Measurements from ENCODE around the gene PSMC5. TPM values are rescaled to one million over a fixed set of nuclear protein-coding genes. Genes with fewer than 3 reads are reported as not detected.
"Not testable (repeated sequence)": the region's sequence is repeated elsewhere in the genome, so short reads cannot be mapped to it uniquely, and the experiment has no call there.

Gene PSMC5
- total RNA-seq, result 185 and 195 TPM in 2 replicates

DNA sequence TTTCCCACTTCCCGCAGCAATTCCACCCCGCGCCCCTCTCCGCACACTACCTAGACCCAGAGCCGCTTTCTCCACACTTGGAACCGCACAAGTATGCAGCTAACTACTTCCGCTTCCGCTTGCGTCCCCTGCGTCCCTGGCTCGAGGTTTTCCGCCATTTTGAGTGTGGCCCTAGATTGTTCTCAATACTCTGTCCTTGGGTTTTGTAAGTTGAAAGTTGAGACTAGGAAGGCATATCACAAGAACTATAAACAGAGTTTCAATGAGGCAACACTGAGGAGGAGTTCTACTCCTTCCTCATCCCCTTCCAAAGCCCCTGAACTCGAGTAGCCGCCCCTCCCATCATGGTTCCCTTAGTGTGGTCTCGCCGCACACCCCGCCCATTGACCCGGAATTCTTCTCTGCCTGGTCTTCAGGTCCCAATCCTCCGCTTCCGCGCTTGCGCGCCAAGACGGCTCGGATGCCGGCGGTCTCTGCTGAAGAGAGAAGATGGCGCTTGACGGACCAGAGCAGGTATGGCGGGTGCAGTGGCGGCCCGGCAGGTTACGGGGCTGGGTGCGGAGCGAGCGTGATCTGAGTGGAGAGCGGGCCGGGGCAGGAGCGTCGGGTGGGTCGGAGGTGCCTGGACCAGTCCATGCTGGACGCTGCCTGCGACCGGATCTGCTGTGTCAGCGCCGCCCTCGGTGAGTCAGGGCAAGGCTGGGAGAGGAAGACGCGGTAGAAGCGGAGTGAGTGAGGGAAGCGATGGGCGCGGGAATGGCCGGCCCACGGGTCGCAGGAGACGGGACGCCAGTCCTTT lies at the start of gene PSMC5, which contains the start of gene FTSJ3:
TSS of gene PSMC5 (plus strand) at position 430 of the 799 bp plus-strand sequence. CDS start at position 490, 60 bp downstream.
TSS of gene FTSJ3 (minus strand) at position 662 of the 799 bp plus-strand sequence. CDS start 761 bp downstream, outside the sequence.
- Mint-ChIP-seq H3K9me3 (no peaks in the 10 kb centered on the region), H3K4me3 (peak within 1 kb of the TSS; percentile 96), H3K27ac (peak within 1 kb of the TSS; percentile 98), H3K4me1 (ENCODE audit: low read depth) (peaks cover 71% of the 10 kb centered on the region), H3K36me3 (ENCODE audit: low read depth) (peaks cover 77% of the 10 kb centered on the region), H3K27me3 (ENCODE audit: insufficient read depth) (no peaks in the 10 kb centered on the region)
- peak; percentile 94 for DNase-seq (ENCODE audit: low spot score)
- intact Hi-C loops (cut with micrococcal nuclease), result loop anchor here (1.0 to 10.0 kb wide), 9 partner anchors 8 to 1898 kb away; partner anchors contain the start of genes CCDC47, CEP95, DDX5 and MAP3K3

DNA sequence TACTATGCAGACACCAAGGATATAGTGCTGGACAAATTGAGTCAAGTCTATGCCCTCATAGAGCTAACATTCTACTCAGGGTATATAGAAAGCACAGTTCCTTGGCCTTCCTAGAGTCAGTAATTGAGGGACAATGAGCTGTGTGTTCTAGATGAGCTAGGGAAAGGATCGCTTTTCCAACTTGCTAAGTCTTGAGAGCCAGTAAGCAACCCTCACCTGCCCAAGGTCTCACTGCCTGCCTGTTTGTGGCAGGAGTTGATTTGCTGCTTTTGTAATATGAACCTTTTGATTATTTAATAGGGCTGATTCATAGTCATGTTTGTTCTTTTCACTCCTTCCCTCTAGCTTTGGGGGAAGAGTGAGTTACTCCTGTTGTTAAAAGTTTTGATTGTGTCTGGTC lies 46.7 kb upstream of the PSMC5 start:
- Mint-ChIP-seq H3K27ac (no peak overlapping the region), H3K27me3 (ENCODE audit: insufficient read depth) (no peaks in the 10 kb centered on the region), H3K4me3 (no peak overlapping the region), H3K36me3 (ENCODE audit: low read depth) (peaks cover 43% of the 10 kb centered on the region), H3K4me1 (ENCODE audit: low read depth) (peaks cover 69% of the 10 kb centered on the region), H3K9me3 (no peaks in the 10 kb centered on the region)
- DNase-seq (ENCODE audit: low spot score), result no peak
- intact Hi-C loops (cut with micrococcal nuclease), result no loop called here

DNA sequence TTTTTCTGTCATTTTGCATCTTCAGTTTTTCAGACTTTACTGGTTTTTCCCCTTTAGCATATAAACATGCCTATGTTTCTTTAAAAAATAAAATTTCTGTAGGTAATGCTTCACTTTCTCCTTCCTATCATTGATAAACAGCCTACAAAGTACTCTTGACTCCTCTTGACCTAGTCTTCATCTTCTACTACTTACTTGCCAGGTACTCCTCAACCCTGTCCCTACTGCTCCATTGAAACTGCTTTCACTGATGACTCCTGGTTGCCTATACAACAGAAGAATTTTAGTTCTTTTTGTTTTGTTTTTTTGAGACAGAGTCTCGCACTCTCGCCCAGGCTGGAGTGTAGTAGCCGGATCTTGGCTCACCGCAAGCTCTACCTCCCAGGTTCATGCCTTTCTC lies 46.3 kb upstream of the PSMC5 start:
- DNase-seq (ENCODE audit: low spot score), result no peak
- Mint-ChIP-seq H3K4me1 (ENCODE audit: low read depth) (peaks cover 69% of the 10 kb centered on the region), H3K4me3 (no peak overlapping the region), H3K27me3 (ENCODE audit: insufficient read depth) (no peaks in the 10 kb centered on the region), H3K9me3 (no peaks in the 10 kb centered on the region), H3K36me3 (ENCODE audit: low read depth) (peaks cover 42% of the 10 kb centered on the region), H3K27ac (no peak overlapping the region)
- intact Hi-C loops (cut with micrococcal nuclease), result no loop called here

DNA sequence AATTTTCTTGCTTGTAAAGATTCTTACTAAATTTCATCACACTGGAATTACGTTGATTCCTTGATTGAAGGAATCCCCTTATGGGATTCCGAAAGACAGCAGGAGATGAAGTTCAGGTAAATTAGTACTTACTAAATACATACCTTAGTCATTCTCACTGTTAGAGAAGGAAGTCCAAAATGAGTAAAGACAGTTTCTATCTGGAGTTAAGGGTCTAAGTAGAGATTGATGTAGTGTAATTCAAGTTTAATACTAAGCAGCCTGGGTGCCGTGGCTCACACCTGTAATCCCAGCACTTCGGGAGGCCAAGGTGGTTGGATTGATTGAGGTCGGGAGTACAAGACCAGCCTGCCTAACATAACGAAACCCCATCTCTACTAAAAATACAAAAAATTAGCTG lies 43.7 kb upstream of the PSMC5 start:
- H3K27me3 Mint-ChIP-seq (ENCODE audit: insufficient read depth), result no peaks in the 10 kb centered on the region
- no peaks in the 10 kb centered on the region for H3K9me3 Mint-ChIP-seq
- H3K36me3 Mint-ChIP-seq (ENCODE audit: low read depth), result peaks cover 36% of the 10 kb centered on the region
- H3K4me3 Mint-ChIP-seq, result no peak overlapping the region
- H3K27ac Mint-ChIP-seq, result peak overlapping the region; percentile 44
- no peak for DNase-seq (ENCODE audit: low spot score)
- intact Hi-C loops (cut with micrococcal nuclease), result no loop called here
- peaks cover 45% of the 10 kb centered on the region for H3K4me1 Mint-ChIP-seq (ENCODE audit: low read depth)

DNA sequence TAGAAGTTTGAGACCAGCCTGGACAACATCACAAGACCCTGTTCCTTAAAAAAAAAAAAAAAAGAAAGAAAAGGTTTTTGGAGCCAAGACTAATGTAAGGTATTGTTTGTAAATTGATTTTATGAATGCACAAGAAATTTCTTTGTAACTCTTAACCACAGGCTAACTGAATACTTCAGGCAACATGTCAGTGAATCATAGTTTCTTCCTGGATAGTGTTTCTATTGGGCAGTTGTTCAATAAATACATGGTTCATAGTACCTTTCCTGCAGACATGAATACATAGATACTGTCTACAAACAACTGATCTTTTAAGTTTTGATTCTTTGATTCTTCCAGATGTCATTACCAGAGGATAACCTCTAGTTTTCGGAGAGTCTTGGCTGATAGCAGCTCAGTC lies 41.7 kb upstream of the PSMC5 start:
- Mint-ChIP-seq H3K27ac (no peak overlapping the region), H3K36me3 (ENCODE audit: low read depth) (peaks cover 32% of the 10 kb centered on the region)

DNA sequence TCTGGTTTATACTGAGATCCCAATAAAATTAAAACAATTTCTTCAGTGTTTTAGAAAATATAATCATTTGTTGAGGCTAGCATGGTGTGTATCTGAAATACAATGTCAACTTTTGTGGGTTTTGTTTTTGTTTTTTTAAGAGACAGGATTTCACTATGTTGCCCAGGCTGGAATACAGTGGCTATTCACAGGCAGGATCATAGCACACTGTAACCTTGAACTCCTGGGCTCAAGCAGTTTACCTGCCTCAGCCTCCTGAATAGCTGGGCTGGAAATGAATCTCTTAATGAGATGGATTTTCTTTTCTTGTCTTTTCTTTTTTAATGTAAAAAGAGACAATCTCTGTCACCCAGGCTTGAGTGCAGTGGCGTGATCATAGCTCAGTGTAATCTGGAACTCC lies 41.1 kb upstream of the PSMC5 start:
- H3K4me3 Mint-ChIP-seq, result no peak overlapping the region
- no peak for DNase-seq (ENCODE audit: low spot score)
- H3K36me3 Mint-ChIP-seq (ENCODE audit: low read depth), result peaks cover 27% of the 10 kb centered on the region

More for the DNA sequence above, 41.7 kb upstream of the PSMC5 start:
- peaks cover 36% of the 10 kb centered on the region for H3K4me1 Mint-ChIP-seq (ENCODE audit: low read depth)
- H3K9me3 Mint-ChIP-seq, result no peaks in the 10 kb centered on the region
- no peak for DNase-seq (ENCODE audit: low spot score)
- no peak overlapping the region for H3K4me3 Mint-ChIP-seq
- H3K27me3 Mint-ChIP-seq (ENCODE audit: insufficient read depth), result no peaks in the 10 kb centered on the region
- intact Hi-C loops (cut with micrococcal nuclease), result no loop called here

DNA sequence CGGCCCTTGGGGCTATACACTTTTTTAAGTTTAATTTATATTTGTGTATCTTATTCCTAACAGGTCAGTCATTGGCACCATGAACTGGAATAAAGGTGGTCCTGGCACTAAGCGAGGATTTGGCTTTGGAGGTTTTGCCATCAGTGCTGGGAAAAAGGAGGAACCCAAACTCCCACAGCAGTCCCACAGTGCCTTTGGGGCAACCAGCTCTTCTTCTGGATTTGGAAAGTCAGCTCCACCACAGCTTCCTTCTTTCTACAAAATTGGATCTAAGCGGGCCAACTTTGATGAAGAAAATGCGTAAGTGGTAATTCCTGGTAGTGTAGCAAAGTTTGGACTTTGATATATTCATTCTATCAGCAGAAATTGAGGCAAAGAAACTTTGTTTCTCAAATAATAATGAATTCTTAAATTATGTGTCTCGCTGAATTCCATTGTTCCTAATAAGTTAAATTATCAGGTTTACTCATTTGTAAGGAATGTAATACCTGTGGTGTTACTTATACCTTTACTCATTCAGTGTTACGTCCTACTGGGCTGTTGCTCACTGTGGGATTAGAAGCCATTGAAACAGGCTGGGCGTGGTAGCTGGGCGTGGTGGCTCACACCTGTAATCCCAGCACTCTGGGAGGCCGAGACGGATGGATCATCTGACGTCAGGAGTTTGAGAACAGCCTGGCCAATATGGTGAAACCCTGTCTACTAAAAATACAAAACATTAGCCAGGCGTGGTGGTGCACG lies 40.1 kb upstream of the PSMC5 start:
- Mint-ChIP-seq H3K4me3 (no peak overlapping the region), H3K36me3 (ENCODE audit: low read depth) (peaks cover 24% of the 10 kb centered on the region), H3K27ac (no peak overlapping the region), H3K9me3 (no peaks in the 10 kb centered on the region), H3K27me3 (ENCODE audit: insufficient read depth) (no peaks in the 10 kb centered on the region), H3K4me1 (ENCODE audit: low read depth) (peaks cover 26% of the 10 kb centered on the region)
- no peak for DNase-seq (ENCODE audit: low spot score)
- intact Hi-C loops (cut with micrococcal nuclease), result no loop called here

More for the DNA sequence above, 41.1 kb upstream of the PSMC5 start:
- intact Hi-C loops (cut with micrococcal nuclease), result no loop called here
- H3K27ac Mint-ChIP-seq, result no peak overlapping the region
- H3K27me3 Mint-ChIP-seq (ENCODE audit: insufficient read depth), result no peaks in the 10 kb centered on the region
- no peaks in the 10 kb centered on the region for H3K9me3 Mint-ChIP-seq
- H3K4me1 Mint-ChIP-seq (ENCODE audit: low read depth), result peaks cover 30% of the 10 kb centered on the region

DNA sequence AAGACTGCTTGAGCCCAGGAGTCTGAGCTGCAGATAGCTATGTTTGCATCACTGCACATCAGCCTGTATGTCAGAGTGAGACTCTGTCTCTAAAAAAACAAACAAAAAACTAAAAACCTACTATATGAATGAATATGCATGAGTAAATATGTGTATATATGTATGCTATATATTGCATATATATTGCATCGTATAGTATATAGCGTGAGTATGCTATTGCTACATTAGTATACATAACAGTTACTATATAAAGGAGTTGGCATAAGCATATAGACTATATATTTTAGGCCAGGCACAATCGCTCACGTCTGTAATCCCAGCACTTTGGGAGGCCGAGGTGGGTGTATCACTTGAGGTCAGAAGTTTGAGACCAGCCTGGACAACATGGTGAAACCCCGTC lies 37.2 kb upstream of the PSMC5 start:
- DNase-seq (ENCODE audit: low spot score), result no peak
- H3K27me3 Mint-ChIP-seq (ENCODE audit: insufficient read depth), result no peaks in the 10 kb centered on the region
- intact Hi-C loops (cut with micrococcal nuclease), result no loop called here
- no peak overlapping the region for H3K4me3 Mint-ChIP-seq
- no peaks in the 10 kb centered on the region for H3K9me3 Mint-ChIP-seq
- H3K36me3 Mint-ChIP-seq (ENCODE audit: low read depth), result peaks cover 23% of the 10 kb centered on the region
- H3K4me1 Mint-ChIP-seq (ENCODE audit: low read depth), result peaks cover 12% of the 10 kb centered on the region
- H3K27ac Mint-ChIP-seq, result no peak overlapping the region

DNA sequence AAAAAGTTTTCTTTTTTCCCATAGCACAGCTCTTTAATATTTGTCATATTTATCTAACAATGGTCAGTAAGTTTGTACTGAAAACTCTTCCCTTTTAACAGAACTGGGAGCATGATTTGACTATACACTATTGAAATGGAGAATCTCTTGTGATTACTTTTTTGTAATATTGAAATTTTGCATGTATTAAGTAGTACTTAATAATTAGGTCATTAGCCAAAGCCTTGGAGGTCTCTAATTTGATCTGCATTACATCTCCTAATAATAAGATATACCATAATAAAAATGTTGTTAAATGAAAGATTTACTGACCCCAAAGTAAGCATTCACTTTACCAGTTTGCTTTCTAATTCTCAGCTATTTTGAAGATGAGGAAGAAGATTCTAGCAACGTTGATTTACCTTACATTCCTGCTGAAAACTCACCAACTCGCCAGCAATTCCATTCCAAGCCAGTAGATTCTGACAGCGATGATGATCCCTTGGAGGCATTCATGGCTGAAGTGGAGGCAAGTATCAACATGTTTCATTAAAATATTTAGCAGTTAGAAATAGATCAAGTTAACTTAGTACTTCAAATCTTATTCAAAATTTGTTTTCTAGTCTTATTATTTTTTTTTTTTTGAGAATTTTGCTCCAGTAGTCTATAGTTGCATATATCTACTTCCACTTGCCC lies 35.0 kb upstream of the PSMC5 start:
- intact Hi-C loops (cut with micrococcal nuclease), result no loop called here
- no peak overlapping the region for H3K27ac Mint-ChIP-seq
- H3K4me1 Mint-ChIP-seq (ENCODE audit: low read depth), result peaks cover 12% of the 10 kb centered on the region
- no peaks in the 10 kb centered on the region for H3K27me3 Mint-ChIP-seq (ENCODE audit: insufficient read depth)
- no peak for DNase-seq (ENCODE audit: low spot score)
- H3K9me3 Mint-ChIP-seq, result no peaks in the 10 kb centered on the region
- H3K36me3 Mint-ChIP-seq (ENCODE audit: low read depth), result peaks cover 24% of the 10 kb centered on the region
- no peak overlapping the region for H3K4me3 Mint-ChIP-seq

DNA sequence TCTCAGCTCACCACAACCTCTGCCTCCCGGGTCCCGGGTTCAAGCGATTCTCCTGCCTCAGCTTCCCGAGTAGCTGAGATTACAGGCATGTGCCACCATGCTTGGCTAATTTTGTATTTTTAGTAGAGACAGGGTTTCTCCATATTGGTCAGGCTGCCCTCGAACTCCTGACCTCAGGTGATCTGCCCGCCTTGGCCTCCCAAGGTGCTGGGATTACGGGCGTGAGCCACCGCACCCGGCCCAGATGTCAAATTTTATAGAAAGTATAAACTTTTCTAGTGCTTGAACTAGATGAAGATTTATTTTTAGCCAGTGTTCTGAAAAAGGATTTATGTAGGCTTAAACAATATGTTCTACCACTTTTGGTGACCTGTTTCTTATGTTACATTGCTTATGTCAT lies 30.9 kb upstream of the PSMC5 start:
- H3K4me3 Mint-ChIP-seq; intact Hi-C loops (cut with micrococcal nuclease); H3K27ac Mint-ChIP-seq; DNase-seq (ENCODE audit: low spot score); H3K27me3 Mint-ChIP-seq (ENCODE audit: insufficient read depth); H3K9me3 Mint-ChIP-seq: not testable (repeated sequence)
- Mint-ChIP-seq H3K36me3 (ENCODE audit: low read depth) (peaks cover 39% of the 10 kb centered on the region), H3K4me1 (ENCODE audit: low read depth) (peaks cover 12% of the 10 kb centered on the region)

DNA sequence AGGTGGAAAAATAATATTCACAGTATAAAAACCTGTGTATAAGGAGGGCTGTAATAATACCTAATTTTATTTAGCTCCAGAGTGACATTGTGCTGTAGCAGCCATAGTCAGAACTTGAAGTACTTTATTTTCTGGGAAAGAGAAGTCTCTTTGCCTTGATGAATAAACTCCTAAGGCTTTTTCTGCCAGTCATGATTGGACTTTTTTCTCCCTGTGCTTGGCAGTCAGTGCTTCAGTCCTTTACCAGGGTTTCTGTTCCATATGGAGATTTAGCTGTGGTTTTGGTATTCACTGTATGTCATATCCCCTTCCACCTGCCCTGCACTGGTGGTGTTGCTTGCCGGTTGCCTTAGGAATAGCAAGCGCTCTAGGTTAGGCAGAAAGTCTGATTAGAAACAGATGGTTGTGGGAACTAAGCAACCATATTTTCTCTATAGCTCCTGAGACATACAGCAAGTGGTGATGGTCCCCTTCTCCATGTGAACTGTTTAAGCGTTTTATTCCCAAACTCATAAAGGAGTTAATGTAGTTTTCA lies 28.6 kb upstream of the PSMC5 start:
- intact Hi-C loops (cut with micrococcal nuclease), result no loop called here
- Mint-ChIP-seq H3K27me3 (ENCODE audit: insufficient read depth) (no peaks in the 10 kb centered on the region), H3K36me3 (ENCODE audit: low read depth) (peaks cover 42% of the 10 kb centered on the region), H3K9me3 (no peaks in the 10 kb centered on the region), H3K4me1 (ENCODE audit: low read depth) (peaks cover 6% of the 10 kb centered on the region), H3K4me3 (no peak overlapping the region), H3K27ac (no peak overlapping the region)
- no peak for DNase-seq (ENCODE audit: low spot score)

DNA sequence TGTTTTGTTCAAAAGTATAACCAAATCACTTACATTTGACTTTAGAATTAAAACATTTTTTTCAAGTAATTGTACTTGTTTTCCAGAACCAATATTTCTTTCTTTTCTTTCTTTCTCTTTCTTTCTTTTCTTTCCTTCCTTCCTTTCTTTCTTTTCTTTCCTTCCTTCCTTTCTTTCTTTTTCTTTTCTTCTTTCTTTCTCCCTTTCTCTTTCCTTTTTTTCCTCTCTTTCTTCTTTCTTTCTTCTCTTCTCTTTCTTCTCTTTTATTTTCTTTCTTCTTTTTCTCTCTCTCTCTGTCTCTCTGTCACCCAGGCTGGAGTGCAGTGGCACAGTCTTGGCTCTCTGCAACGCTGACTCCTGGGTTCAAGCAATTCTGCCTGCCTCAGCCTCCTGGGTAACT lies 26.4 kb upstream of the PSMC5 start:
- H3K4me1 Mint-ChIP-seq (ENCODE audit: low read depth), result peaks cover 3% of the 10 kb centered on the region
- H3K27me3 Mint-ChIP-seq (ENCODE audit: insufficient read depth), result no peaks in the 10 kb centered on the region
- peaks cover 42% of the 10 kb centered on the region for H3K36me3 Mint-ChIP-seq (ENCODE audit: low read depth)
- no peak overlapping the region for H3K4me3 Mint-ChIP-seq
- intact Hi-C loops (cut with micrococcal nuclease), result no loop called here
- no peaks in the 10 kb centered on the region for H3K9me3 Mint-ChIP-seq
- peak overlapping the region; percentile 53 for H3K27ac Mint-ChIP-seq
- no peak for DNase-seq (ENCODE audit: low spot score)

Measured in activated T-helper 1 cell treated with anti-CD3 and anti-CD28 coated beads, Interleukin-12 subunit alpha, Interleukin-12 subunit beta, Interleukin-2, Interleukin-4 antibody, amounts not matched to agents 30 ng/mL and 10 ng/mL and 1 ng/mL, durations not matched to agents 14 hours and 24 hours and 36 hours (primary cell).